ENCODE measurements around the gene PCLAF. TPM values are rescaled to one million over a fixed set of nuclear protein-coding genes. Genes with fewer than 3 reads are reported as not detected.

Gene PCLAF, protein sequence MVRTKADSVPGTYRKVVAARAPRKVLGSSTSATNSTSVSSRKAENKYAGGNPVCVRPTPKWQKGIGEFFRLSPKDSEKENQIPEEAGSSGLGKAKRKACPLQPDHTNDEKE
- total RNA-seq (1.5 TPM), polyA plus RNA-seq (ENCODE audit: insufficient read depth, low read depth, low replicate concordance) (1.3 TPM)
- long read RNA-seq, donor 1, transcript PCLAF-202 (3 exons, 911 nt) = minor isoform, 18 of 70 reads
- long read RNA-seq, donor 1, transcript PCLAF-201 (4 exons, 2,194 nt) = major isoform, 50 of 70 reads
- long read RNA-seq, donor 1, partial matches to known transcripts = 0 of 70 reads
- long read RNA-seq, donor 1, other reads (novel, unspliced or antisense) = 0 of 70 reads
- long read RNA-seq, donor 2, transcript PCLAF-202 (3 exons, 911 nt) = minor isoform, 7 of 47 reads
- long read RNA-seq, donor 2, transcript PCLAF-201 (4 exons, 2,194 nt) = major isoform, 39 of 47 reads
- long read RNA-seq, donor 2, partial matches to known transcripts = 0 of 47 reads
- long read RNA-seq, donor 2, other reads (novel, unspliced or antisense) = 0 of 47 reads
- long read RNA-seq, donor 3, transcript PCLAF-202 (3 exons, 911 nt) = minor isoform, 10 of 39 reads
- long read RNA-seq, donor 3, transcript PCLAF-201 (4 exons, 2,194 nt) = major isoform, 28 of 39 reads
- long read RNA-seq, donor 3, partial matches to known transcripts = 0 of 39 reads
- long read RNA-seq, donor 3, other reads (novel, unspliced or antisense) = 0 of 39 reads
- long read RNA-seq, donor 4, transcript PCLAF-201 (4 exons, 2,194 nt) = major isoform, 19 of 44 reads
- long read RNA-seq, donor 4, transcript PCLAF-202 (3 exons, 911 nt) = minor isoform, 6 of 44 reads
- long read RNA-seq, donor 4, partial matches to known transcripts = 13 of 44 reads
- long read RNA-seq, donor 4, other reads (novel, unspliced or antisense) = 6 of 44 reads
- long read RNA-seq, donor 5, partial matches to known transcripts = 0 of 2 reads
- long read RNA-seq, donor 5, other reads (novel, unspliced or antisense) = 0 of 2 reads
- long read RNA-seq, donor 6, transcript PCLAF-201 (4 exons, 2,194 nt) = major isoform, 100 of 156 reads
- long read RNA-seq, donor 6, transcript PCLAF-202 (3 exons, 911 nt) = minor isoform, 50 of 156 reads
- long read RNA-seq, donor 6, partial matches to known transcripts = 0 of 156 reads
- long read RNA-seq, donor 6, other reads (novel, unspliced or antisense) = 0 of 156 reads
- long read RNA-seq, donor 7 = 0 reads
- long read RNA-seq, donor 8, transcript PCLAF-202 (3 exons, 911 nt) = minor isoform, 17 of 63 reads
- long read RNA-seq, donor 8, transcript PCLAF-201 (4 exons, 2,194 nt) = major isoform, 45 of 63 reads
- long read RNA-seq, donor 8, partial matches to known transcripts = 0 of 63 reads
- long read RNA-seq, donor 8, other reads (novel, unspliced or antisense) = 0 of 63 reads
- long read RNA-seq, donor 9, transcript PCLAF-202 (3 exons, 911 nt) = minor isoform, 10 of 36 reads
- long read RNA-seq, donor 9, transcript PCLAF-201 (4 exons, 2,194 nt) = major isoform, 24 of 36 reads
- long read RNA-seq, donor 9, partial matches to known transcripts = 0 of 36 reads
- long read RNA-seq, donor 9, other reads (novel, unspliced or antisense) = 0 of 36 reads
- long read RNA-seq, donor 10, transcript PCLAF-201 (4 exons, 2,194 nt) = major isoform, 28 of 42 reads
- long read RNA-seq, donor 10, transcript PCLAF-202 (3 exons, 911 nt) = minor isoform, 13 of 42 reads
- long read RNA-seq, donor 10, partial matches to known transcripts = 0 of 42 reads
- long read RNA-seq, donor 10, other reads (novel, unspliced or antisense) = 0 of 42 reads

DNA sequence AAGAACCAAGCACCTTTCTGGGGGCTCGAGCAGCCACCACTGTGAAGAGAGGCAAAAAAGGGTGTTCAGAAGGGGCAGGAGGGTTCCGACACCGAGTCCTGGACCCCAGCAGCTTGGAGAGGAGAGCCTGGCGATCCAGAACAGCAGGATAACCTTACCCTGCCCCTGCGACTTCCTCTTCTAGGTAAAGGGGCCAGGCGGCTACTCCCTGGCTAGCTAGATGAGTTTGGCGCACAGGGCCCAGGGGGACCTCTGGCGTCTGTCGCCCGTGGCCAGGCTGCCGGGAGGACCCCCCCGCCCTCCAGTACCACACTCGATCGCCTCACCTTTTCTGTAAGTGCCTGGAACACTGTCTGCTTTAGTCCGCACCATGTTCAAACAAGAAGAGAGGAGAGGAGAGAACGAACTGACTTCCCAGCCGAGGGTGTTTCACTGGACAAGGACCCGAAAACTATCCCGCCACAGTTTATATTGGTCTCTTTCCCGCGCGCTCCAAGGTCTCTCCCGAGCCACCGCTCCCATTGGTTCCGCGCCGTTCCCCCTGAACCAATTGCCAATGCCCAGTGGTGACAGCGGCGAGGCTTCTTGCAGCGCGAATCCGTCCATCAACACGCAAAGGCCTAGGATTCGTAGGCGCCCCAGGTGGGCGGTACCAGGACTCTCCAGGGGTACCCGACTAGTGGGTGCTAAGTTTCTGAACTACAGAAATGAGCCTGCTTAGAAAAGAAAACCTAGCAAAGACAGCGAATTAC lies at the start of gene PCLAF:
PCLAF (minus strand) TSS at position 442 of the 752 bp plus-strand sequence; CDS start at position 372, 70 bp downstream.
- intact Hi-C loops (cut with DNase I) = no loop called here

DNA sequence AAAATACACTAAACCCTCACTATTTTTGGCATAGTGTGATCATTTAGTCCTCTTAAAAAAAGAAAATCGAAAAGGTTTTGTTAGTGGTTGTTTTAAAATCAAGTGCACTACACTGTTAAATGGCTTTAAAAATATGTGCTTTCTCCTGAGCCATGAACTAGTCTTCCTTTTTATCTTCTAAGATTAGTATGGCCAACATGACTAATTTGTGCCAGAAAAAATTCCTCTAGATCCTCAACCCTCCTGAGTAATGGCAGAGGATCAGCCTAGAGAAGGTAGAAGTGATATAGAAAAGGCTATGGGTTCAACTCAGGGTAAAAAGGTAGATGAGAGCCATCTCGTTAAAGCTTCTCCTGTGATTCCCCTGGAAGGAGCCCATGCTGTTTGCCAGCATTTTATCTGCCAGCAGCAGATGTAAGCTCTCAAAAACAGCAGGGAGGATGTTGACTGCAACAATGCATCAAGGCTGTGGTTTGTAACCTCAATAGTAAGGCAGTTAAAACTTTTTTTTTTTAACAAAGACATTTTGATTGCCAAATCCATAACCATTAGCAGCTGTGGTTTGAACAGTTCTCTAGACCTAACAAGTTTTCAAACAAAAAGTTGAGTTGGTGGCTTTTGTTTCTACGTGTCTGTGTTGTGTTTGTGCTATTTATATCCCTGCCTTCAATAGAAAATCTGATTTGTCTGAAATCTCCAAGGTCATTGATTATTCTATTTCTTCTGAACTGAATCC lies 48.9 kb upstream of the PCLAF start:
- peak in 3 of 5 donors; percentile 20 to 85 (median 49) for DNase-seq
- no peaks in the 10 kb centered on the region for H3K9me3 ChIP-seq (ENCODE audit: control insufficient read depth in 2 of 3, insufficient read depth in 1 of 3, low read length in 3 of 3)
- H3K36me3 ChIP-seq (ENCODE audit: control insufficient read depth in 2 of 3, insufficient read depth in 3 of 3, low read length in 3 of 3) = peaks cover 3 to 14% (median 5%) of the 10 kb centered on the region in 3 donors
- H3K9ac ChIP-seq (ENCODE audit: low read length in 3 of 3) = no peak overlapping the region
- FAIRE-seq = no peak
- no peaks in the 10 kb centered on the region for H3K27me3 ChIP-seq (ENCODE audit: control insufficient read depth, insufficient read depth, low read length)
- intact Hi-C loops (cut with DNase I) = no loop called here
- no peaks in the 10 kb centered on the region for H3K4me1 ChIP-seq (ENCODE audit: control insufficient read depth in 2 of 3, insufficient read depth in 2 of 3, low read depth in 1 of 3, low read length in 3 of 3)
- no peak overlapping the region for H3K4me3 ChIP-seq (ENCODE audit: low read length in 3 of 3)
- peak overlapping the region in 1 of 2 donors; percentile 14 for H3K27ac ChIP-seq (ENCODE audit: low read depth in 2 of 2, low read length in 2 of 2)
- TF ChIP-seq, protein P1, sequence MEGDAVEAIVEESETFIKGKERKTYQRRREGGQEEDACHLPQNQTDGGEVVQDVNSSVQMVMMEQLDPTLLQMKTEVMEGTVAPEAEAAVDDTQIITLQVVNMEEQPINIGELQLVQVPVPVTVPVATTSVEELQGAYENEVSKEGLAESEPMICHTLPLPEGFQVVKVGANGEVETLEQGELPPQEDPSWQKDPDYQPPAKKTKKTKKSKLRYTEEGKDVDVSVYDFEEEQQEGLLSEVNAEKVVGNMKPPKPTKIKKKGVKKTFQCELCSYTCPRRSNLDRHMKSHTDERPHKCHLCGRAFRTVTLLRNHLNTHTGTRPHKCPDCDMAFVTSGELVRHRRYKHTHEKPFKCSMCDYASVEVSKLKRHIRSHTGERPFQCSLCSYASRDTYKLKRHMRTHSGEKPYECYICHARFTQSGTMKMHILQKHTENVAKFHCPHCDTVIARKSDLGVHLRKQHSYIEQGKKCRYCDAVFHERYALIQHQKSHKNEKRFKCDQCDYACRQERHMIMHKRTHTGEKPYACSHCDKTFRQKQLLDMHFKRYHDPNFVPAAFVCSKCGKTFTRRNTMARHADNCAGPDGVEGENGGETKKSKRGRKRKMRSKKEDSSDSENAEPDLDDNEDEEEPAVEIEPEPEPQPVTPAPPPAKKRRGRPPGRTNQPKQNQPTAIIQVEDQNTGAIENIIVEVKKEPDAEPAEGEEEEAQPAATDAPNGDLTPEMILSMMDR (IDR thresholded peaks at IDR 0.05; ENCODE audit: borderline replicate concordance, extremely low read depth, insufficient read depth) = no peak

More for the DNA sequence above, at the start of gene PCLAF:
- H3K4me1 ChIP-seq (ENCODE audit: control insufficient read depth in 2 of 3, insufficient read depth in 2 of 3, low read depth in 1 of 3, low read length in 3 of 3) = no peaks in the 10 kb centered on the region
- TF ChIP-seq, protein P1 (IDR thresholded peaks at IDR 0.05; ENCODE audit: borderline replicate concordance, extremely low read depth, insufficient read depth) = no peak
- no peak within 1 kb of the TSS for H3K27ac ChIP-seq (ENCODE audit: low read depth in 2 of 2, low read length in 2 of 2)
- FAIRE-seq (peak; percentile 90), DNase-seq (peak; percentile 95 to 99 (median 97))
- peak within 1 kb of the TSS; percentile 63 to 81 (median 73) for H3K4me3 ChIP-seq (ENCODE audit: low read length in 3 of 3)
- no peaks in the 10 kb centered on the region for H3K36me3 ChIP-seq (ENCODE audit: control insufficient read depth in 2 of 3, insufficient read depth in 3 of 3, low read length in 3 of 3)
- no peaks in the 10 kb centered on the region for H3K27me3 ChIP-seq (ENCODE audit: control insufficient read depth, insufficient read depth, low read length)
- no peaks in the 10 kb centered on the region for H3K9me3 ChIP-seq (ENCODE audit: control insufficient read depth in 2 of 3, insufficient read depth in 1 of 3, low read length in 3 of 3)
- peak within 1 kb of the TSS; percentile 28 to 51 (median 46) for H3K9ac ChIP-seq (ENCODE audit: low read length in 3 of 3)

Data from kidney (tissue), 22 donors.